ENCODE results near the gene CTNNA2.

Gene CTNNA2

DNA sequence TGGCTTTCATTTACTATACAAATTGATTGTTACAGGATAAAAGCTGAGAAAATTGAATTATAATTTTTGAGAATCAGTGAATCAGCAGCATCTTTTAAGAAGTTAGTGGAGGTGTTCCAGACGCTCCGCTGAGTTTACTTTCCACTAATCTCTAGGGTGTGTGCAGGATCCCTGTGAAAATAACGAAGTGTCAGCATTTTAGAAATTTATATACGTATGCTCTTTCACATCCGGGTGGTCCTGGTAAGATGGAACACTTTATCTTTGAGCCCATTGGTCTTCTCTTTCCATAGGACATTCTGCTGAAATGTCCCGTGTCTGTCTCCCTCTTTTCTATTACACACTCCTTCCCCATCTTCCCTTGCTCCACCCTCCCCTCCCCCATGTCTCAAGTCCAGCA, 1060.3 kb downstream of the CTNNA2 start:
- ATAC-seq, result no peak
- TF ChIP-seq ZNF8 (CRISPR knock-in tag; IDR thresholded peaks at IDR 0.05), result no peak
- no peak for TF ChIP-seq PATZ1 (CRISPR knock-in tag; IDR thresholded peaks at IDR 0.05; ENCODE audit: borderline replicate concordance)
- no peak for TF ChIP-seq ZC3H10 (CRISPR knock-in tag; IDR thresholded peaks at IDR 0.05)
- TF ChIP-seq SNAI2 (CRISPR knock-in tag; IDR thresholded peaks at IDR 0.05), result no peak
- no peak for TF ChIP-seq GLIS3 (CRISPR knock-in tag; IDR thresholded peaks at IDR 0.05)
- no peak for TF ChIP-seq ARNTL (CRISPR knock-in tag; IDR thresholded peaks at IDR 0.05; ENCODE audit: borderline replicate concordance, low read depth)
- no peak for TF ChIP-seq TOX (CRISPR knock-in tag; IDR thresholded peaks at IDR 0.05; ENCODE audit: borderline replicate concordance)
- no peak for TF ChIP-seq ISL1 (CRISPR knock-in tag; IDR thresholded peaks at IDR 0.05)
- TF ChIP-seq CSRNP3 (CRISPR knock-in tag; IDR thresholded peaks at IDR 0.05), result no peak
- TF ChIP-seq, protein P1, sequence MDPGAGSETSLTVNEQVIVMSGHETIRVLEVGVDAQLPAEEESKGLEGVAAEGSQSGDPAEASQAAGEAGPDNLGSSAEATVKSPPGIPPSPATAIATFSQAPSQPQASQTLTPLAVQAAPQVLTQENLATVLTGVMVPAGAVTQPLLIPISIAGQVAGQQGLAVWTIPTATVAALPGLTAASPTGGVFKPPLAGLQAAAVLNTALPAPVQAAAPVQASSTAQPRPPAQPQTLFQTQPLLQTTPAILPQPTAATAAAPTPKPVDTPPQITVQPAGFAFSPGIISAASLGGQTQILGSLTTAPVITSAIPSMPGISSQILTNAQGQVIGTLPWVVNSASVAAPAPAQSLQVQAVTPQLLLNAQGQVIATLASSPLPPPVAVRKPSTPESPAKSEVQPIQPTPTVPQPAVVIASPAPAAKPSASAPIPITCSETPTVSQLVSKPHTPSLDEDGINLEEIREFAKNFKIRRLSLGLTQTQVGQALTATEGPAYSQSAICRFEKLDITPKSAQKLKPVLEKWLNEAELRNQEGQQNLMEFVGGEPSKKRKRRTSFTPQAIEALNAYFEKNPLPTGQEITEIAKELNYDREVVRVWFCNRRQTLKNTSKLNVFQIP (CRISPR knock-in tag; IDR thresholded peaks at IDR 0.05; ENCODE audit: borderline replicate concordance, low read depth), result no peak
- no peak for TF ChIP-seq ZNF70 (CRISPR knock-in tag; IDR thresholded peaks at IDR 0.05)
- no peak for TF ChIP-seq RARB (CRISPR knock-in tag; IDR thresholded peaks at IDR 0.05)
- TF ChIP-seq ZNF565 (CRISPR knock-in tag; conservative IDR thresholded peaks at IDR 0.05; ENCODE audit: low read depth), result no peak
- TF ChIP-seq ESRRG (CRISPR knock-in tag; IDR thresholded peaks at IDR 0.05), result no peak
- no peak for TF ChIP-seq OSR1 (CRISPR knock-in tag; IDR thresholded peaks at IDR 0.05)
- TF ChIP-seq, protein P2, sequence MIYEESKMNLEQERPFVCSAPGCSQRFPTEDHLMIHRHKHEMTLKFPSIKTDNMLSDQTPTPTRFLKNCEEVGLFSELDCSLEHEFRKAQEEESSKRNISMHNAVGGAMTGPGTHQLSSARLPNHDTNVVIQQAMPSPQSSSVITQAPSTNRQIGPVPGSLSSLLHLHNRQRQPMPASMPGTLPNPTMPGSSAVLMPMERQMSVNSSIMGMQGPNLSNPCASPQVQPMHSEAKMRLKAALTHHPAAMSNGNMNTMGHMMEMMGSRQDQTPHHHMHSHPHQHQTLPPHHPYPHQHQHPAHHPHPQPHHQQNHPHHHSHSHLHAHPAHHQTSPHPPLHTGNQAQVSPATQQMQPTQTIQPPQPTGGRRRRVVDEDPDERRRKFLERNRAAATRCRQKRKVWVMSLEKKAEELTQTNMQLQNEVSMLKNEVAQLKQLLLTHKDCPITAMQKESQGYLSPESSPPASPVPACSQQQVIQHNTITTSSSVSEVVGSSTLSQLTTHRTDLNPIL (CRISPR knock-in tag; IDR thresholded peaks at IDR 0.05; ENCODE audit: low read depth), result no peak

DNA sequence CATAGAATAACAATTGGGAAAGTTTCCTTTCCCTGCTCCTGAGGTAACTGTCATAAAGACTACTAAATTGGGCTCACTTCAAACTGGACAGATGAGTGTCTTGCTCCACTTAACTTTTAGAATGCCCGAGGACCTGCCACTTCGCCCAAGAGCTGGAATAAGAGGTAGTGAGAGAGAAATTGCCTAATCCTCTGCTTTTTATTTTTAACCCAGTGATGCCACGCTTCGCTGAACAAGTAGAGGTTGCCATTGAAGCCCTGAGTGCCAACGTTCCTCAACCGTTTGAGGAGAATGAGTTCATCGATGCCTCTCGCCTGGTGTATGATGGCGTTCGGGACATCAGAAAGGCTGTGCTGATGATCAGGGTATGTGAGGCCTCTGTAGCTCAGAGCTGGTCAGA, 1061.1 kb downstream of the CTNNA2 start:
- no peak for ATAC-seq
- no peak for TF ChIP-seq CSRNP3 (CRISPR knock-in tag; IDR thresholded peaks at IDR 0.05)

DNA sequence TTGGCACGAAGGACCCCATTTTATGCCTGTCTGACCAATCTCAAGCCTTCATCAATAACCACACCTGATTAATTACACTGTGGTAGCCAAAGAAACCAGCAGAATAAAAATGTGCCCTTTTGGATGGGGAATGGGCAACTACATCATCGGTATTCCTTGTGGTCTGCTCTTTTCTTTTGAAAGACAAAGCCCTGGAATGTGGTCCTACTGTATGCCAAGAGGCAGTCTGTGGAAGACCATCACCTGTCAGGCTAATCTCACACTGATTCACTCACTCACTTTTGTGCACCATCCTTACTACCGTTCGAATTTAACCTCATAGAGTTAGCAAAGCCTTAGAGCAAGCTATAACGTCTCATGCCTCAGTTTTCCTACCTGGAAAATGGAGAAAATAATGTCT, 1066.9 kb downstream of the CTNNA2 start:
- TF ChIP-seq ZC3H10 (CRISPR knock-in tag; IDR thresholded peaks at IDR 0.05), result no peak
- TF ChIP-seq, protein P2 (CRISPR knock-in tag; IDR thresholded peaks at IDR 0.05; ENCODE audit: low read depth), result no peak
- TF ChIP-seq ZFP3 (CRISPR knock-in tag; IDR thresholded peaks at IDR 0.05), result no peak
- TF ChIP-seq ZNF8 (CRISPR knock-in tag; IDR thresholded peaks at IDR 0.05), result no peak
- TF ChIP-seq BACH2 (CRISPR knock-in tag; IDR thresholded peaks at IDR 0.05; ENCODE audit: borderline replicate concordance), result no peak
- no peak for TF ChIP-seq PATZ1 (CRISPR knock-in tag; IDR thresholded peaks at IDR 0.05; ENCODE audit: borderline replicate concordance)
- TF ChIP-seq TOX (CRISPR knock-in tag; IDR thresholded peaks at IDR 0.05; ENCODE audit: borderline replicate concordance), result no peak
- no peak for TF ChIP-seq ZFP30 (CRISPR knock-in tag; IDR thresholded peaks at IDR 0.05)
- no peak for TF ChIP-seq CSDC2 (CRISPR knock-in tag; IDR thresholded peaks at IDR 0.05)
- no peak for TF ChIP-seq CSRNP3 (CRISPR knock-in tag; IDR thresholded peaks at IDR 0.05)
- TF ChIP-seq PPARA (CRISPR knock-in tag; IDR thresholded peaks at IDR 0.05; ENCODE audit: borderline replicate concordance), result no peak
- no peak for ATAC-seq
